ENCODE results near the gene ACOT7. TPM values are rescaled to one million over a fixed set of nuclear protein-coding genes. Genes with fewer than 3 reads are reported as not detected.

Gene ACOT7
- total and polyA plus RNA-seq, 2 of the 13 experiments (the other 11 are each of a cell fraction or from before 2014, with no cell fraction given), result 33.0 to 55.8 TPM

GRCh38 chr1:6343506-6344405 is 49.8 kb downstream of the ACOT7 start (continued):
- TF ChIP-seq PRDM15 (CRISPR knock-in tag; IDR thresholded peaks at IDR 0.05), result no peak
- TF ChIP-seq FOXO1 (CRISPR knock-in tag; IDR thresholded peaks at IDR 0.05), result 0 out of 2 replicates have a peak, but pooled peaks have one; percentile 2
- peak; percentile 42; the same call in 1 of the 2 replicates for TF ChIP-seq ZNF788 (CRISPR knock-in tag; IDR thresholded peaks at IDR 0.05; ENCODE audit: borderline replicate concordance)
- TF ChIP-seq RXRB (CRISPR knock-in tag; IDR thresholded peaks at IDR 0.05; ENCODE audit: borderline replicate concordance), result 0 out of 2 replicates have a peak, but pooled peaks have one; percentile 14
- no peak for TF ChIP-seq ATF5 (CRISPR knock-in tag; IDR thresholded peaks at IDR 0.05; ENCODE audit: low read depth)
- TF ChIP-seq CBX1 (IDR thresholded peaks at IDR 0.05; ENCODE audit: low read depth), result no peak
- no peak for TF ChIP-seq IRX3 (CRISPR knock-in tag; IDR thresholded peaks at IDR 0.05; ENCODE audit: borderline replicate concordance, low read depth)
- peak; percentile 67 for TF ChIP-seq ZFX (CRISPR knock-in tag; IDR thresholded peaks at IDR 0.05; ENCODE audit: low read depth)
- no peak for TF ChIP-seq MAZ (IDR thresholded peaks at IDR 0.05; ENCODE audit: borderline replicate concordance, low read depth, low read length)
- TF ChIP-seq MAZ (CRISPR knock-in tag; IDR thresholded peaks at IDR 0.05; ENCODE audit: low read depth), result no peak
- TF ChIP-seq ARID4A (CRISPR knock-in tag; IDR thresholded peaks at IDR 0.05; ENCODE audit: borderline replicate concordance), result peak; percentile 13; the same call in 1 of the 2 replicates
- TF ChIP-seq ZBTB4 (CRISPR knock-in tag; IDR thresholded peaks at IDR 0.05; ENCODE audit: borderline replicate concordance), result no peak
- 0 out of 2 replicates have a peak, but pooled peaks have one; percentile 10 for TF ChIP-seq ZMYM3 (CRISPR knock-in tag; IDR thresholded peaks at IDR 0.05)
- 0 out of 2 replicates have a peak, but pooled peaks have one; percentile 32 for TF ChIP-seq GZF1 (CRISPR knock-in tag; IDR thresholded peaks at IDR 0.05)

Data from HepG2 (cell line).